ENCODE results near the gene SIRPB1.
"Not testable (repeated sequence)": the region's sequence is repeated elsewhere in the genome, so short reads cannot be mapped to it uniquely, and the experiment has no call there.

The SIRPB1 gene

GRCh38 chr20:1636621-1637020 is 16.8 kb upstream of the SIRPB1 start:
- DNase-seq, result no peak

DNA sequence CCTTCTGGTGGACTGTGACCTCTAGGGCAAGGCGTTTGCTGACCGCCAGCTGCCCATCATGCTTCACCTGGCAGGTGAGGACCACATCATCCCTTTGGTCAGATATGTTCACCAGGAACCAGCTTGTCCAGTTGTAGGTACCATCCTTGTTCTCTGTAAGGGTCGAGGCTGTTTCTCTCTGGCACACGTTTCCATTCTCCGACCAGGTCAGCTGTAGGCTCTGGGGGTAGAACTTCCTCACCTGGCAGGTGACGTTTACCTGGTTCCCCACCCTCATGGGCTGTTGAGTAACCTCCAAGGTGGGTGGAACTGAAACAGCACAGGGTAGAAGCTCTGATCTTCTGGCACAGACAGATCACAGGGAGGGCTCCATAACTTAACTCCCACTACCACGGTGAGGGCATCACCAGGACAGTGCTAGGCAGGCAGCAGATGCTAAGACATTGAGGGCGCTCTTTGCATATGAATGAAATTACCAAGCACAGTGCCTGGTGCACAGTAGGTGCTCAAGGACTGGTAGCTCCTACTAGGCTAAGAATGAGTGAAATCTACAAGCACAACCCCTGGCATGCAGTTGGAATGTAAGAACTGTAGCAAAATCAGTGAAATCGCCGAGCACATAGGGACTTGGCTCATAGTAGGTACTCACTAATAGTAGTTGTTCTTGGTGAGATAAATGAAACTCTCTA is 15.6 kb upstream of the SIRPB1 start:
- DNase-seq, result no peak

- DNase-seq, result no peak
These were observed 13.7 kb upstream of the SIRPB1 start for GRCh38 chr20:1633535-1633934.

GRCh38 chr20:1632178-1632577 is 12.4 kb upstream of the SIRPB1 start:
- no peak for DNase-seq

DNA sequence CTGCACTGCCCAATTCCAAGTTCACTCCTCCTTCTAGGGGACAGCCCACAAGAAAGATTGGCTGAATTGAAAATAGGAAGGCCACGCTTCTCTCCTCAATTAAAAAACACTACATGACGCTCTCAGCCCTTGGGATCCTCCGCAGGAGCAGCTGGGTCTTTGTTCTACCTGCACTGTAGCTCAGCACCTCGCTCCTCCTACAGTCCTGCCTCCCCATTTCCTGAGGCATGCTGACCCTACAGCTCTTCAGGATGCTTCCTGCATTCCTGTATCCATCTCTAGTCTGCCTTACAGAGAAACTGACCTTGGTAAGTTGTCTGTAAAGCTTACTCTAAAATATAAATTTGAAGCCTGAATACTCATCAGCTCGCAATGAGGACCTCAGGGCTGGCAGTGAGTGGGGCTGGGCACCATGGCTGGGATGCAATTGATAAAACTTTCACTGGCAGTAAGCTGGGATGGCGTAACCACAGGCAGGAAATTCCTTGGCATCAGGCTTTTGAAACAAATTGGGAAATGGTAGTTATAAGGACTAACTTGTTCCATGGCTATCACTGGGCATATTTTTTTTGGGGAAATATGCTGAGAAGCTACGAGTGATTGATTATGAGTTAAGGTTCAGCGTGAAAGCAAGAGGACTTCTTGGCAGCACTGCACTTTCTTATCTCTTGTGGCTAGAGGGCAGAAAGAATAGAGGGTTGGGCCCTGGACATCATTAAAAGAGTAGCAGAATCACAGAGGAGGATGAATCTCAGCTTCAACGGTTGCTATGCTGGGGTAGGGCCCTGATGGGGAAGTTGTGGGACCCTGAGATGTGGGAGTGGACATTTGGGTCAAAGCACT is 11.7 kb upstream of the SIRPB1 start:
- DNase-seq, result no peak

GRCh38 chr20:1630186-1630585 is 10.4 kb upstream of the SIRPB1 start:
- no peak for DNase-seq

- no peak for DNase-seq
These were observed 9.5 kb upstream of the SIRPB1 start for GRCh38 chr20:1629321-1629720.

- no peak for DNase-seq
These were observed 8.8 kb upstream of the SIRPB1 start for GRCh38 chr20:1628621-1629020.

DNA sequence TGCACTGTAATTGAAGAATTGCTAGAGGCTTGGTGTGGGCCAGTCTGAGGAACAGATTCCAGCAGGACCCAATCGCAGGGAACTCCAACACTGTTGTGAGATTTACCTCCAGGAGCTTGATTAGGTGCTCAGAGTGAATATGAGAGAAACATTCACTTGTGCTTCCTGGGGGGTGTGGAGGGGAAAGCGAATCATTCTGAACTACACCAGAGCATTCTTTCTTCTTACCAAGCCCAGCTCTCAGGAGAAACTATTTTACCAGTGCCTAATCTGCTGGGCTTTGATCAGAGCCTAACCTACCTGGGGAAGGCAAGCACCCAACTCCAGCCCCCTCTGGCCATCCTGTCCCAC is 7.4 kb upstream of the SIRPB1 start:
- DNase-seq, result no peak

DNA sequence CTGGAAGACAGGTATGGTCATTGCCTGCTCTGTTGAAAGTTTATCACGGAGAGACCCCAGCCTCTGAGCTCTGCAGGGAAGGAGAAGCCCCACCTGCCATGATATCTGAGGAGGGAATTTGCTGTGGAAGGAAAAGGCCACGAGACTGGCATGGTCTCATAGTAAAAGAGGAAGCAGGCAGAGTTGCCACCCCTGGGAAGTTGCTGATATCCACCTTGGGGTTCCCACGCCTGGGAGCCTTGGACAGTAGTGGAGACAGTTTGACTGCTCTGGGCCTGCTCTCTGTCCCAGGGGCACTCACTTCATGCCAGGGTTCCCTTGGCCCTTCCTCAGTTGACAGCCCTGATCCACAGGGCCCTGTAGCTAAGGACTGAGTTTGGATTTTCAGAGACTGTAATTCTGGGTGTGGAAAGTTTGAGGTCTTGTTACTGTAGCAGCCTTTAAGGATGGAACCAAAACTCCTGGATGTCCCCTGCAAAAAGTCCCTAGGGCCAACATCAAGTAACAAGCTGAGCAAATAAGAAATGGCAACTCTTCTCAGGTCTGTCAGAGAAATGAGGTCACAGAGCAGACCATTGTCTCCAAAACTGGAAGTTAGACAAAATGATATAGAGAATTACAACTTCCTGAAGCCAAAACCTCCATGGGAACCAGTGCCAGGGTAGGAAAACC is 6.9 kb upstream of the SIRPB1 start:
- no peak for DNase-seq

DNA sequence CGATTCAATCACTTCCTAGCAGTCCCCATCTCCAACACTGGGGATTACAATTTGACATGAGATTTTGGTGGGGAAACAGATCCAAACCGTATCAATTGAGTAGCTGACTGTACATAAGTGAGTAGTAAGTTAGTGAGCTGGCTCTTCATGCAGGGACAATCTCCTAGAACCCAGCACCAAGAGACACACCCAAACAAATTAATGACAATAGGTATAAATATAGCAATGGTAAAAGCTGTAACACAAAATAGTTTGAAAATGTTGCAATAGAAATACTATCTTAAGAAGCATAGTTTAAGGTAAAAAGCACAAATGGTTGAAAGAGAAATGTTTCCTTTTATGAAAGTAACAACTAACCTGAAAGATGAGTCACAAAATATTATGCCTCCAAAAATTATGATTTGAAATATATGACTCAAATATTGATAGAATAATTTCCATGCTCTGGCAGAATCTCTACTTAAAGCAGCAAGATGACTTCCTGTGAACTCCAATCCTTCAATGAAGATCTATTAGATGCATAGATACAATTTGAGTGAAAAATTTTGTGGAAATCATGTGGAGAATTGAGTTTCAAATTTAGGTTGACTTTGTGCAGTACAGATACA is 5.4 kb upstream of the SIRPB1 start:
- DNase-seq, result no peak

DNA sequence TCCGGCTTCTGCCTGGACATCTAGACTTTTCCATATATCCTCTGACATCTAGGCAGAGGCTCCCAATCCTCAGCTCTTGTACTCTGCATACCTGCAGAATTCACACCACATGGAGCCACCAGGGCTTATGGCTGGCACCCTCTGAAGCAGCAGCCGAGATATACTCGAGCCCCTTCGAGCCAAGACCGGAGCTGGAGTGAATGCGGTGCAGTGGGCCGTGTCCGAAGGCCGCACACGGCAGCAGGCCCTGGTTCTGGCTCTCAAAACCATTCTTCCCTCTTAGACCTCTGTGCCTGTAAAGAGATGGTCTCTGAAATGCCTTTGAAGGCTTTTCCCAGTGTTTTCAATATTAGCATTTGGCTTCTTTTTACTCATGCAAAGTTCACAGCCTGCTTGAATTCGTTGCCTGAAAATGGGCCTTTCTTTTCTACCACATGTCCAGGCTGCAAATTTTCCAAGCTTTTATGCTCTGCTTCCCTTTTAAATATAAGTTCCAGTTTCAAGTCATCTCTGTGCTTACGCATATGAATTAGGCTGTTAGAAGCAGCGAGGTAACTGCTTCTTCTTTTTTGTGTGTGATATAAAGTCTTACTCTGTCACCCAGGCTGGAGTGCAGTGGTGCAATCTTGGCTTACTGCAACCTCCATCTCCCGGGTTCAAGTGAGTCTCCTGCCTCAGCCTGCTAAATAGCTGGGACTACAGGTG is 3.8 kb upstream of the SIRPB1 start:
- DNase-seq, result no peak

DNA sequence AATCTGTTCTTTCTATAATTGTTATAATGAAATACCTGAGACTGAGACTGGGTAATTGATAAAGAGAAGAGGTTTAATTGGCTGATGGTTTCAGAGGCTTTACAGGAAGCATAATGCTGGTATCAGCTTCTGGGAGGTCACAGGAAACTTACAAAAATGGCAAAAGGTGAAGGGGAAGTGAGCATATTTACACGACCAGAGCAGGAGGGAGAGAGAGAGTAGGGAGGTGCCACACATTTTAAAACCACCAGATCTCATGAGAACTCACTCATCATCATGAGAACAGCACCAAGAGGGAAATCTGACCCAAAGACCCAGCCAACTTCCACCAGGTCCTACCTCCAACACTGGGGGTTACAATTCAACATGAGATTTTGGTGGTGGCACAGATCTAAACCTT is 2.6 kb upstream of the SIRPB1 start:
- no peak for DNase-seq

- no peak for DNase-seq
These were observed 1.5 kb upstream of the SIRPB1 start for GRCh38 chr20:1621316-1621715.

DNA sequence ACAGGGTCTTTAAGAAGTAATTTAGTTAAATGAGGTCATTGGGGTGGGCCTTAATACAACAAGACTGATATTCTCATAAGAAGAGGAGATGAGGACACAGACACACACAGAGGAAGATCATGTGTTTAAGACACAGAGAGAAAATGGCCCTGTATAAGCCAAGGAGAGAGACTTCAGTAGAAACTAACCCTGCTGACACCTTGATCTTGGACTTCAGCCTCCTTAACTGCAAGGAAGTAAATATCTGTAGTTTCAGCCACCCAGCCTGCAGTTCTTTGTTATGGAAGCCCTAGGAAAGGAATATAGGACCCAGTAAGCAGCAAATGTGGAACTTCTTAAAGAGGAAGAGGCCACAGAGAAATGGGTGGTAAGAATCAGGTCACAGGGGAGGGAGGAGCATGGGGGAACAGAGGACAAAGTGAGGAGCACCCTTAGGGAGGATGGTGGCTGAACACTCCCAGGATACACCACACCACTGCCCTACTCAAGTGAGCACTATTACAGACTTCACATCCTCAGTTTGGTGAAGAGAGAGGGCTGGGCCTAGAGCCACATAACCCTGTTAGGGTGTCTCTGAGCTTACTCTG is 762 bp downstream of the SIRPB1 start:
- DNase-seq, result no peak

GRCh38 chr20:1618479-1618878 is 1.3 kb downstream of the SIRPB1 start:
- DNase-seq, result no peak

DNA sequence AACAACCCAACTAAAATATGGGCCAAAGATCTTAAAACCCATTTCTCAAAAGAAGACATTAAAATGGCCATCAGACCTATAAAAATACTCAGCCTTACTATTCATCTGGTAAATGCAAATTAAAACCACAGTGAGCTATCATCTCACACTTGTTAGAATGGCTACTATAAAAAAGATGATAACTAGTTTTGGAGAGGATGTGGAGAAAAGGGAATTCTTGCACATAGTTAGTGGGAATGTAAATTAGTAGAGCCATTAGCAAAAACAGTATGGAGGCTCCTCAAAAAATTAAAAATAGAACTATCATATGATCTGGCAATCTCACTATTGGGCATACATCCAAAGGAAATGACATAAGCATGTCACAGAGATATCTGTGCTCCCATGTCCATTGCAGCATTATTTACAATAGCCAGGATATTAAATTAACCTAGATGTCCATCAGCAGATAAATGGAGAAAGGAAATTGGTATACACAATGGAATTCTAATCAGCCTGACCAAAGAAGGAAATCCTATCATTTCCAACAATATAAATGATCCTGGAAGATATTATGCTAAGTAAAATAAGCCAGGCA is 2.9 kb downstream of the SIRPB1 start:
- DNase-seq, result no peak

- DNase-seq, result not testable (repeated sequence)
These were observed 9.4 kb downstream of the SIRPB1 start for GRCh38 chr20:1610404-1610803.

GRCh38 chr20:1608678-1609347 is 11.0 kb downstream of the SIRPB1 start:
- DNase-seq, result not testable (repeated sequence)

GRCh38 chr20:1600736-1601135 is 19.1 kb downstream of the SIRPB1 start:
- no peak for DNase-seq

DNA sequence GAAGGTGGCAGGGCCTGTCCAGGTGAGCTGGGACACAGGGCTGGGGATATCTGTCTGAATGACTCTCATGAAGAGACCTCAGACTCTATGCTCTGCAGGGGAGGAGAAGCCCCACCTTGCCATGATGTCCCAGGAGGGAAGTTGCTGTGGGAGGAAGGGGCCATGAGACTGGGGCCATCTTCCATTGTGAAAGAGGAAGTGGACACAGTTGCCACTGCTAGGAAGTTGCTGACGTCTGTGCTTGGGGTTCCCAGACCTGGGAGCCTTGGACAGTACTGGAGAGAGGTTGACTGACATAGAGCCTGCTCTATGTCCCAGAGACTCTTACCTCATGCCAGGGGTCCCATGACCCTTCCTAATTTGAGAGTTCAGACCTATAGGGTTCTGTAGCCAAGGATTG is 24.5 kb downstream of the SIRPB1 start:
- no peak for DNase-seq

All from NCI-H187 (cell line).